A673 (cell line): ENCODE results near the gene PRKG1.

ENCODE experiments used
- CTCF ChIP-seq: fragments of 300-800, 200-600 bp; sonication (generic); conservative IDR thresholded peaks from 2 replicates; pipeline ENCODE4 v1.5.1; 2017; ENCODE audit warnings: low read depth, mild to moderate bottlenecking, antibody characterized with exemption, low read length, moderate library complexity, mixed read lengths
- EZH2 ChIP-seq: fragments of 200-600 bp; sonication (generic); IDR thresholded peaks from 2 replicates; pipeline ENCODE4 v1.6.1; 2017; ENCODE audit warnings: borderline replicate concordance, low read depth, mild to moderate bottlenecking, mixed read lengths, antibody characterized with exemption, low read length; ENCODE audit not compliant: poor library complexity, severe bottlenecking

GRCh38 chr10:51419196-51420093 lies 345.2 kb downstream of the PRKG1 start:
- TF ChIP-seq CTCF (no peak), EZH2 (no peak)
